Endothelial cell (in vitro differentiated cells): ENCODE data around the gene RARRES1. TPM values are rescaled to one million over a fixed set of nuclear protein-coding genes. Genes with fewer than 3 reads are reported as not detected.

ENCODE experiments used
- DNase-seq: peaks from one replicate; pipeline ENCODE4 v3.0.0; 2021; ENCODE audit warnings: low spot score
- H3K27ac Mint-ChIP-seq: one replicate; pipeline ENCODE4 v1.8.0; 2021; ENCODE audit warnings: mixed read lengths, inconsistent platforms; ENCODE audit not compliant: unreplicated experiment
- H3K27me3 Mint-ChIP-seq: one replicate; pipeline ENCODE4 v1.8.0; 2021; ENCODE audit warnings: mild to moderate bottlenecking, moderate library complexity, mixed read lengths, inconsistent platforms; ENCODE audit not compliant: unreplicated experiment
- H3K36me3 Mint-ChIP-seq: one replicate; pipeline ENCODE4 v1.8.0; 2021; ENCODE audit warnings: mild to moderate bottlenecking, low read depth, mixed read lengths, inconsistent platforms; ENCODE audit not compliant: unreplicated experiment
- H3K4me1 Mint-ChIP-seq: one replicate; pipeline ENCODE4 v1.8.0; 2021; ENCODE audit warnings: mild to moderate bottlenecking, mixed read lengths, inconsistent platforms; ENCODE audit not compliant: unreplicated experiment
- H3K4me3 Mint-ChIP-seq: one replicate; pipeline ENCODE4 v1.8.0; 2021; ENCODE audit warnings: mild to moderate bottlenecking, mixed read lengths, inconsistent platforms; ENCODE audit not compliant: unreplicated experiment
- H3K9me3 Mint-ChIP-seq: one replicate; pipeline ENCODE4 v1.8.0; 2021; ENCODE audit warnings: mixed read lengths, inconsistent platforms; ENCODE audit not compliant: unreplicated experiment
- total RNA-seq: library from RNA; stranded (reverse); fragmentation: NEBNext Ultra II Directional; extraction: Animal tissue kit (Norgen Biotek cat#: 25700); gene quantifications from one replicate; pipeline ENCODE4 v1.2.1, GENCODE V29; 2021; ENCODE audit not compliant: unreplicated experiment
- TF ChIP-seq, protein P1 (sequence below): fragments of 200-600 bp; sonication (generic); IDR thresholded peaks from one replicate; pipeline ENCODE4 v1.5.0; 2021; ENCODE audit warnings: antibody characterized with exemption; ENCODE audit not compliant: unreplicated experiment

RARRES1 gene
- total RNA-seq, 1 donor from 2014 or later = not detected

DNA sequence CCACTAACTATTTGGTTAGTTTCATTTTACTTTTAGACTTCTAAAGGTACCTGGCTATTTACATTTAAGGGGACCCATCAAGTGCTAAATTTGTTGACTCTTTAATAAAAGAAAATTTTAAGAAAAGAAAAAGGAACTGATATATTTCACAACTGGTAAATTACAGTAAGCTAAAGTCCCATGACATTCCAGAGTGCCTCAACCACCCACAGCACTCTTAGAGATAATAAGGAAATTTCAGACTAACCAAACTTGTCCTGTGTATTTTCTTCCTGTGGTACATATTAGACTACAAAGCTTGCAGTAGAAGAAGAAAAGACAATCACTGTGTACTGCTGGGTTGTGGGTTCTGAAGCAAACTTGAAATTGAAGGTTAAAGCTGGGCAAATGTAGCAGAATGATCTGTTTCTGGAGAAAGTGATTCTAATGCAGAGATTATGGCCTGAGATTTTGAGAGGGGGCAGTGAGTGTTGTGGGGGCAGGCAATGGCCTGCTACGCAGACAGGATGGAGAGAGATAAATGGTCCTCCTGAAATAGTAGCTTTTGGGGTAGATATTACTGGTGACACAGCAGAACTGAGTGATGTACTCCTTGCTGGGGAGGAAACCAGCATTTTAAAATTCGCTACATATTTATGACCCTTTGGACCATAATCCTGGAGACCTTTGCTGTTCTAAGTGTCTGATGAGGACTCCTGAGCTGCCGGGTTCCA lies 45.1 kb upstream of the RARRES1 start:
- Mint-ChIP-seq H3K4me1 (peaks cover 20% of the 10 kb centered on the region), H3K27ac (no peak overlapping the region), H3K9me3 (no peaks in the 10 kb centered on the region), H3K27me3 (peaks cover 8% of the 10 kb centered on the region), H3K36me3 (peaks cover 10% of the 10 kb centered on the region), H3K4me3 (no peak overlapping the region)
- no peak for DNase-seq
- TF ChIP-seq, protein P1, sequence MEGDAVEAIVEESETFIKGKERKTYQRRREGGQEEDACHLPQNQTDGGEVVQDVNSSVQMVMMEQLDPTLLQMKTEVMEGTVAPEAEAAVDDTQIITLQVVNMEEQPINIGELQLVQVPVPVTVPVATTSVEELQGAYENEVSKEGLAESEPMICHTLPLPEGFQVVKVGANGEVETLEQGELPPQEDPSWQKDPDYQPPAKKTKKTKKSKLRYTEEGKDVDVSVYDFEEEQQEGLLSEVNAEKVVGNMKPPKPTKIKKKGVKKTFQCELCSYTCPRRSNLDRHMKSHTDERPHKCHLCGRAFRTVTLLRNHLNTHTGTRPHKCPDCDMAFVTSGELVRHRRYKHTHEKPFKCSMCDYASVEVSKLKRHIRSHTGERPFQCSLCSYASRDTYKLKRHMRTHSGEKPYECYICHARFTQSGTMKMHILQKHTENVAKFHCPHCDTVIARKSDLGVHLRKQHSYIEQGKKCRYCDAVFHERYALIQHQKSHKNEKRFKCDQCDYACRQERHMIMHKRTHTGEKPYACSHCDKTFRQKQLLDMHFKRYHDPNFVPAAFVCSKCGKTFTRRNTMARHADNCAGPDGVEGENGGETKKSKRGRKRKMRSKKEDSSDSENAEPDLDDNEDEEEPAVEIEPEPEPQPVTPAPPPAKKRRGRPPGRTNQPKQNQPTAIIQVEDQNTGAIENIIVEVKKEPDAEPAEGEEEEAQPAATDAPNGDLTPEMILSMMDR = no peak

DNA sequence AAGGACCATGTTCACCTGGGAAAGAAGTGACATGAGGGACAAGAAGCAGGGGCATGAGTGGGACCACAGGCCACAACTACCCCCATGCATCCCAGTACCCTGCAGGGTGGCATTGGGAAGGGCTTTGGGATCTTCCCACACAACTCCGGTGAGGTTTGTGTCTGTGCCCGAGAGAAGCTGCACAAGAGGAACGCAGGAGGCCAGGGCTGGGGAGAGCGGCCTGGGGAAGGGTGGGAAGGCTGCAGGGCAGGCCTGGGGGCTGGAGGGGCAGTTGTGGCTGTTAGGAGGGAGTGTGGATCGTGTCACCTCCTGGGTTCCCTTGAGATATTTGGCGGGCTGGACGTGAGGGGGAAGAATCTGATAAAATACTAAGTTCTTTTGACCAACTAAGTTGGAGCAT lies 44.3 kb upstream of the RARRES1 start:
- Mint-ChIP-seq H3K27ac (no peak overlapping the region), H3K4me3 (no peak overlapping the region), H3K27me3 (peaks cover 8% of the 10 kb centered on the region), H3K4me1 (peaks cover 26% of the 10 kb centered on the region), H3K9me3 (no peaks in the 10 kb centered on the region), H3K36me3 (peaks cover 10% of the 10 kb centered on the region)
- no peak for DNase-seq
- TF ChIP-seq, protein P1 = no peak

DNA sequence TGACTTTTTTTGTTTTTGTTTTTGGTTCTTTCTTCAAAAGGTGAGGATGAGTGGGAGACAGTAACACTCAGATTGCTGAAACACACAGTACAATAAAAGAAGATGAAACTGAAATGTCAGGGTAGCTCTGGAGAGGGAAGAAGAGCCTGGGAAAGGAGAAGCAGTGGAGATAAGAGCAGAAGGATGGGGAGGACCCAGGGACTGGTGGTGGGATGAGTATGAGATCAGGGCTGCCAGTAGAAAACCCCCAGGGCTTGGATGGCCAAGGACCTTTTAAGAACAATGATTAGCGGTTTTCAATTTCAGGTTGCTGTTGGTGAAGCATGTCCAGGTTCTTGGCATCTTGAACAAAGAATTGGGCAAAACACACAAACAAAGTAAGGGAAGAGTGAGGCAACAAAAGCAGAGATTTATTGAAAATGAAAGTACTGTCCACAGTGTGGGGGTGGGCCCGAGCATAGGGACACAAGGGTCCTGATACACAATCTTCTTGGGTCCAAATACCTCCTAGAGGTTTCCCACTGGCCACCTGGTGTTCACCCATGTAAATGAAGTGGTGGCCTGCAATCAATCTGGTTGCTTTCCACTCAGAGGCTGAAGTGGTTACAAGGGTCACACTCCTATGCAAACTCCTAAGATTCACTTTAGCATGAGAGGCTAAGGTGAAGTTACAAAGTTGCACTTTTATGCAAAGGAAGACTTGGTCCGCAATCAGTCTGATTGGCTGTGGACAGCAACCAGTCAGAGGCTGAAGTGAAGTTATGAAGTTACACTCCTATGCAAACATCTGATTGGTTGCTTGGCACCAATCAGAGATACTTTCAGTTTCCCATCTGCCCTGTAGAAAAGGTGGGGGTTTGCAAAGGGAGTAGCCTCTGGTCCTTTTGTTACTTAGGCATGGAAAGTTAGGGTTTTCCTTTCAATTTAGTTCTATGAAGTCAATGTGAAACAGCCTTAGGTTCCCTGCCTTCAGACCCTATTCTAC lies 43.5 kb upstream of the RARRES1 start:
- TF ChIP-seq, protein P1 = no peak
- peak overlapping the region; percentile 40 for H3K4me3 Mint-ChIP-seq
- H3K27me3 Mint-ChIP-seq = peaks cover 6% of the 10 kb centered on the region
- no peak overlapping the region for H3K27ac Mint-ChIP-seq
- no peak for DNase-seq
- H3K9me3 Mint-ChIP-seq = no peaks in the 10 kb centered on the region
- peaks cover 10% of the 10 kb centered on the region for H3K36me3 Mint-ChIP-seq
- H3K4me1 Mint-ChIP-seq = peaks cover 26% of the 10 kb centered on the region

DNA sequence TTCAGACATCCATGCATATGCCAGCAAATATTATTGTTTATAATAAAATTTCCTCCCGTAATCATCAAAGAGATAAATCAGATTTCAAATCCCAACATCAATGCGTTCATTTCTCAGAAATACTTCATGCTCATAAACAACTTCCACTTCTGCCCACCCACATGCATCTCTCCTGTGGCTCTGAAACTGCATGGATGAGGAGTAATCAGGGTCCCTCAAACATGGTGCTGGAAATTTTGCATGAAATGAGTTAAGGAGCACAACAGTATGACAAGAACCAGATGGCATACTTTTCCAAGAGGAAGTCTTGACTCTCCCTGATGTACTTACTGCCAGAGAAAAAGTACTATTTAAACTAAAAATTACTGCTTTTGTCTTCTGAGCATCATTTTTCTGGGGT lies 42.7 kb upstream of the RARRES1 start:
- Mint-ChIP-seq H3K4me1 (peaks cover 29% of the 10 kb centered on the region), H3K36me3 (peaks cover 10% of the 10 kb centered on the region), H3K4me3 (no peak overlapping the region), H3K9me3 (no peaks in the 10 kb centered on the region), H3K27ac (no peak overlapping the region), H3K27me3 (peaks cover 6% of the 10 kb centered on the region)
- DNase-seq = no peak
- TF ChIP-seq, protein P1 = no peak
